IPS-18a (cell line): Measurements from ENCODE around the gene CACNA2D1.
"Not testable (repeated sequence)": the region's sequence is repeated elsewhere in the genome, so short reads cannot be mapped to it uniquely, and the experiment has no call there.

ENCODE experiments used
- H3K27ac ChIP-seq: one replicate; pipeline ENCODE4 v1.5.1; 2013; ENCODE audit warnings: low read length
- H3K27me3 ChIP-seq: one replicate; pipeline ENCODE4 v1.6.1; 2013; ENCODE audit warnings: mild to moderate bottlenecking, low read length; ENCODE audit not compliant: control insufficient read depth, insufficient read depth
- H3K36me3 ChIP-seq: one replicate; pipeline ENCODE4 v1.6.1; 2013; ENCODE audit warnings: low read depth, low read length; ENCODE audit not compliant: control insufficient read depth
- H3K4me1 ChIP-seq: one replicate; pipeline ENCODE4 v1.6.1; 2013; ENCODE audit warnings: low read depth, low read length; ENCODE audit not compliant: control insufficient read depth
- H3K4me3 ChIP-seq: one replicate; pipeline ENCODE4 v1.5.1; 2013; ENCODE audit warnings: low read length
- H3K9ac ChIP-seq: one replicate; pipeline ENCODE4 v1.6.1; 2013; ENCODE audit warnings: mild to moderate bottlenecking, low read length, moderate library complexity
- H3K9me3 ChIP-seq: one replicate; pipeline ENCODE4 v1.6.1; 2013; ENCODE audit warnings: low read depth, low read length; ENCODE audit not compliant: control insufficient read depth

CACNA2D1 gene

DNA sequence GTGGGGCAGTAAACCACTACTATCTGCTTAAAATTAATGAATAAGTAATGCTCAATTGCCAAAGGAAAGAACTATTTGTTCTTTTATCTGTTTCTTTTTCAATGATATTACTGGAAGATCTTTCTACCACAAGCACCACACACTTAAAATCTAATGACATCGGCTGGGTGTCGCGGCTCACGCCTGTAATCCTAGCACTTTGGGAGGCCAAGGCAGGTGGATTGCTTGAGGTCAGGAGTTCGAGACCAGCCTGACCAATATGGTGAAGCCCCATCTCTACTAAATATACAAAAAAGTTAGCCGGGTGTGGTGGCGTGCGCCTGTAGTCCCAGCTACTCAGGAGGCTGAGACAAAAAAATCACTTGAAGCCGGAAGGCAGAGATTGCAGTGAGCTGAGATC, 10.8 kb downstream of the CACNA2D1 start:
- H3K9me3 ChIP-seq, H3K27ac ChIP-seq, H3K4me1 ChIP-seq, H3K4me3 ChIP-seq, H3K36me3 ChIP-seq, H3K27me3 ChIP-seq, H3K9ac ChIP-seq: not testable (repeated sequence)

DNA sequence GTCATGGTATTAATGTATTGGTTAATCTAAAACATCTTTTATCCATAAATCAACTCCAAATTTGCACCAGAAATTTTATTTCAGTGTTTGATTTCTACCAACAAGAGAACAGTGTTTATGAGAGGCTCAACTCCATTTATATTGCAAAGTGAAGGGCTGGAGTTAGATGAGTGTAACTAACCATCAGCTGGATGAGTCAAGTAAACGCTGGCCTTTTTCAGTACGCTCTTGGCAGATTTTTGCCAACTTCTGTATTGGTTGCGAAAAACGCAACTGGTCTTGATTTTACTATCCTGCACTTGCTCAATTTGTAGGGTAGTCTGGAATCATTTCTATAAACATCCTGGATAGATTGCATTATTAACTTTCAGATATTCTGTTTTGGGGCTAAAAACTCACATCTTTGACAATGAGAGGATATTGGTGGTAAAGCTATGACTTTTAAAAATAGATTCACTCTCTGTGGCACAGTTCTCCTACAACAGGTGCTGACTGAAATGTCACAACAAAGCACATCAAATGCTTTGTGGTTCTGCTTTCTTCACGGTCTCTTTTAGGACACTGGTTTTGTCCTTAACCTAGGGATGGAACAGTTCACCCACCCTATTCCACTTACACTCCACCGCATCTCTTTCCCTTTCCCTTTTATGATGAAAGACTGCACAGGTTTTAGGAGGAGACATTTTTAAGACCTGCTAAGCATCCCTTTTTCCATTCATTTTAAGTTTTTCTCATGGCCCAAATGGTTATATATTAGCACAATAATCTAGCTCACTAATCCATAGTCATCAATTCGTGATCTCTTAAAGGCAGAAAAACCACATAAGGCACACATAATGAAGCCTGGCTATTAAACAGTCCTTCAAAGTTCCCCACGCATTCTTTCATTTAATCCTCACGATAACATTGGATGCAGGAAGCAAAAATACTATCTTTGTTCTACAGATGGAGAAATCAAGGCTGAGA, 12.8 kb downstream of the CACNA2D1 start:
- no peaks in the 10 kb centered on the region for H3K36me3 ChIP-seq
- H3K9ac ChIP-seq, result no peak overlapping the region
- H3K9me3 ChIP-seq, result no peaks in the 10 kb centered on the region
- no peak overlapping the region for H3K4me3 ChIP-seq
- H3K27ac ChIP-seq, result no peak overlapping the region
- no peaks in the 10 kb centered on the region for H3K4me1 ChIP-seq
- H3K27me3 ChIP-seq, result no peaks in the 10 kb centered on the region

- no peak overlapping the region for H3K27ac ChIP-seq
- no peak overlapping the region for H3K4me3 ChIP-seq
- no peaks in the 10 kb centered on the region for H3K9me3 ChIP-seq
- no peaks in the 10 kb centered on the region for H3K27me3 ChIP-seq
- no peaks in the 10 kb centered on the region for H3K4me1 ChIP-seq
- no peak overlapping the region for H3K9ac ChIP-seq
- no peaks in the 10 kb centered on the region for H3K36me3 ChIP-seq
Measured at GRCh38 chr7:82429408-82429807, 14.2 kb downstream of the CACNA2D1 start.

DNA sequence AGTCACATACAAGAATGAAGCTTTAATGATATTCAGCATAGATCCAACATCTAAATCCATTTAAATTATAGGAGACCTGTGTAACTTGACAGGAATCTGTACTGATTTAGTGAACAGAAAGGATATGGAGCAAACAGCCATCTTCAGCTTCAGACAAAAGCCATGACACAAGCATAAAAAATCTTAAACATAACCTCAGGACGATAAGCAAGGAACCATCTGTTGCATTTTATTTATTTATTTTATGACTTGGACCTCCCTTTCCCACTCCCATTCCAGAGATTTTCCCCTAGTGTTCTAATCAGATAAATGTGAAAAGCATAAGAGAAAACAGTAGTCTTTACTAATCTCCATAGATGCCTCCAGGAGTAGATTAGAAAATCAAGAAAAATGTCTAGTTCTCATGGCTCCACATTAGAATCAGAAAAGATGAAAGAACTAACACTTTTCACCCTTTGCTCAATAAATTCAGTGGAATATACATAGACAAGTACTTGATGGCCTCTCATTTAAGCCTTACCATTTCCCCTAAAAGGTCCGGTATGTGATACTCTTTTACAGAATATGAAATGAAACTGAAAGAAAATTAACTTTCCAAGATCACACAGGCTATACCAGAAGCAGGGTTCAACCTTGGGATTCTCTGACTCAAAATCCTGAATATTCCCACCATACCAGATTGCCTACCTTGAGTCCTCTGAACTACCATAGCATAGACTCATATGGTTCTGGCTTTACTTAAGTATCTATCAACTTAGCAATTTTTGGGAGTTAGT, 15.2 kb downstream of the CACNA2D1 start:
- H3K4me1 ChIP-seq, result no peaks in the 10 kb centered on the region
- no peak overlapping the region for H3K4me3 ChIP-seq
- H3K9me3 ChIP-seq, result no peaks in the 10 kb centered on the region
- no peaks in the 10 kb centered on the region for H3K27me3 ChIP-seq
- H3K27ac ChIP-seq, result no peak overlapping the region
- no peaks in the 10 kb centered on the region for H3K36me3 ChIP-seq
- H3K9ac ChIP-seq, result no peak overlapping the region

DNA sequence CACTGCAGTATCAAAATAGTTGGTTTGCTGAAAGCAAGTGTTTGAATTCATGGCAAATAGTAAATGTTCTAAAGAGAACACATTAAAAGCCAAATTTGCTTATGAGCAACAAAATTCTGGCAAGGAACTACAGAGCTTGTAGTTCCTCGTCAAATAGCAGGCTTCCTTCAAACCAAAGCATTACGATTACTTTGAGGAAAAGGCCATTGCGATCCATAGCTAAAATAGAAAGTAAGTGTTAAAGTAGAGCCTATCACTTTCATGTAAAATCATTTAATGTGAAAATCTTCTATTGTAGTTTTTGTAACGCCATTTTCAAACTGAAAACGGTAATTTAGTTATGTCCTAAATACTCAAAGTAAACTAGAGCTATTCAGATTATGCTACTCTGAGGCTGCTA, 20.1 kb downstream of the CACNA2D1 start:
- Histone ChIP-seq H3K9me3 (no peaks in the 10 kb centered on the region), H3K4me1 (no peaks in the 10 kb centered on the region), H3K4me3 (no peak overlapping the region), H3K27me3 (no peaks in the 10 kb centered on the region), H3K27ac (no peak overlapping the region), H3K9ac (no peak overlapping the region), H3K36me3 (no peaks in the 10 kb centered on the region)

DNA sequence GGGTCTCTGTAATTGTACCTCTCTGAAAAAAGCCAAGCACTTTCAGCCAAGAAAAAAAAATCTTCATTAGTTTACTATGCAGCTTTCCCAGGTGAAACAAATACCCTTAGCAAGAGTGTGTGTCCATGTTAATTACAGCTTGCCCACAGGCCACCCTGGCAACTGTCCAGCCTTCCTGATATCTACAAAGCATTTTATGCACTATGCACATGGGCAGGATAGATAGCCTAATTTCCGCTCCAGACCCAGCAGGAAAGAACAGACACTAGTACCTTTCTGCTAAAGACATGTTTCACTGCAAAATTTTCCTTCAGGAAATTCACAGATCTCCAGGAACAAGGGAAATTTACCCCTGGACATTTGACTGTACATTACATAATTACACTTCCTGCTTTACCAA, 24.4 kb downstream of the CACNA2D1 start:
- H3K27me3 ChIP-seq, result no peaks in the 10 kb centered on the region
- no peak overlapping the region for H3K4me3 ChIP-seq
- no peaks in the 10 kb centered on the region for H3K9me3 ChIP-seq
- no peaks in the 10 kb centered on the region for H3K4me1 ChIP-seq
- H3K9ac ChIP-seq, result no peak overlapping the region
- no peak overlapping the region for H3K27ac ChIP-seq
- no peaks in the 10 kb centered on the region for H3K36me3 ChIP-seq

- Histone ChIP-seq H3K9me3 (no peaks in the 10 kb centered on the region), H3K27me3 (no peaks in the 10 kb centered on the region), H3K9ac (no peak overlapping the region), H3K36me3 (no peaks in the 10 kb centered on the region), H3K4me3 (no peak overlapping the region), H3K4me1 (no peaks in the 10 kb centered on the region), H3K27ac (no peak overlapping the region)
Measured at GRCh38 chr7:82417898-82418297, 25.7 kb downstream of the CACNA2D1 start.

- Histone ChIP-seq H3K27ac (no peak overlapping the region), H3K36me3 (no peaks in the 10 kb centered on the region), H3K4me3 (no peak overlapping the region), H3K27me3 (no peaks in the 10 kb centered on the region), H3K4me1 (no peaks in the 10 kb centered on the region), H3K9ac (no peak overlapping the region), H3K9me3 (no peaks in the 10 kb centered on the region)
Measured at GRCh38 chr7:82416402-82416801, 27.2 kb downstream of the CACNA2D1 start.

DNA sequence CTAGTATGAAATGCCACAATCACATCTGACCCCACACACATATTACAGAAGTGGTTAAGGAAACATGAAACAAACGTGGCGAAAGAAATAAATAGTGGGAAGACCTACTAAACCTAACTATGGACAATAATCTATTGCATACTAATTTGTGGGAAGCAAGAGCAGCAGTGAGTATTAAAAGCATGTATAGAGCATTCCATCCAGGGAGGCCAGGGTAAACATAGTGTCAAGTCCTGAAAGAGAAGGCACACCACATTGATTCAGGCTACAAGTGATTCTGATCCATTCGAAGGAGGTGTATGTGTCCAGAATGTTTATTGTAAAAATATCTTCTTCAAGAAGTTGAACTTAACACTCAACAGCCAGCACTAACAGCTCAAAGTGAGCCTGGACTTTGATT, 29.2 kb downstream of the CACNA2D1 start:
- Histone ChIP-seq H3K27ac (no peak overlapping the region), H3K4me1 (no peaks in the 10 kb centered on the region), H3K9ac (no peak overlapping the region), H3K27me3 (no peaks in the 10 kb centered on the region), H3K9me3 (no peaks in the 10 kb centered on the region), H3K36me3 (no peaks in the 10 kb centered on the region), H3K4me3 (no peak overlapping the region)

DNA sequence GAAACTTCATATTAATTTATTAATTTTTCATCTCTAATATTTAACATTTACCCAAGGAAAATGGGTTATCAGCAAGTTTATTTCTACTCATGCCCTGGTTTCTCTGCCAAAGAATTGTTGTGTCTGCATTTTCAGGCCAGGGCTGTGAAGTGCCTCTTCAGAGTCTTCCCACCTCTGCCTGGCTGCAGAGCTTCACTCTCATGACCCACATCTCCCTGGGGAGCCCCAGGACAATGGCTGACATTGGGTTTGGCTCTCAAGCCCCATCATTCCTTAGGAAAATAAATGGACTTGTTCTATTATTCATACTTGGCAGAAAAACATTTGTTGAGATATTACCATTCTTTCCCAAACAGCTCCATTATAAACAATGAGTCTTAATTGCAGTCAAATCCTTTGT, 30.3 kb downstream of the CACNA2D1 start:
- no peak overlapping the region for H3K9ac ChIP-seq
- H3K27ac ChIP-seq, result no peak overlapping the region
- H3K27me3 ChIP-seq, result no peaks in the 10 kb centered on the region
- no peak overlapping the region for H3K4me3 ChIP-seq
- H3K4me1 ChIP-seq, result no peaks in the 10 kb centered on the region
- H3K36me3 ChIP-seq, result no peaks in the 10 kb centered on the region
- H3K9me3 ChIP-seq, result no peaks in the 10 kb centered on the region

- no peak overlapping the region for H3K9ac ChIP-seq
- H3K9me3 ChIP-seq, result no peaks in the 10 kb centered on the region
- no peaks in the 10 kb centered on the region for H3K4me1 ChIP-seq
- no peaks in the 10 kb centered on the region for H3K27me3 ChIP-seq
- H3K4me3 ChIP-seq, result no peak overlapping the region
- H3K36me3 ChIP-seq, result no peaks in the 10 kb centered on the region
- H3K27ac ChIP-seq, result no peak overlapping the region
Measured at GRCh38 chr7:82411732-82412131, 31.8 kb downstream of the CACNA2D1 start.
